H9 (cell line): ENCODE results near the gene C1QTNF3. TPM values are rescaled to one million over a fixed set of nuclear protein-coding genes. Genes with fewer than 3 reads are reported as not detected.

Experiments used
- DNase-seq: peaks from one replicate; pipeline ENCODE4 v3.0.0-alpha.2; 2017
- H2AFZ ChIP-seq: one replicate; pipeline ENCODE4 v1.6.1; 2013; ENCODE audit warnings: mild to moderate bottlenecking, low read length, control low read depth, moderate library complexity
- H2AK5ac ChIP-seq: 2 replicates; pipeline ENCODE4 v1.6.1; 2013; ENCODE audit warnings: low read length, control low read depth, mixed read lengths; ENCODE audit not compliant: insufficient read length
- H2BK120ac ChIP-seq: one replicate; pipeline ENCODE4 v1.6.1; 2013; ENCODE audit warnings: low read depth, mild to moderate bottlenecking, low read length, control low read depth, inconsistent platforms; ENCODE audit not compliant: poor library complexity, severe bottlenecking
- H2BK12ac ChIP-seq: 2 replicates; pipeline ENCODE4 v1.6.1; 2013; ENCODE audit warnings: low read length, control low read depth, mixed read lengths, low read depth; ENCODE audit not compliant: insufficient read length
- H2BK15ac ChIP-seq: 2 replicates; pipeline ENCODE4 v1.6.1; 2013; ENCODE audit warnings: low read depth, low read length, control low read depth
- H2BK20ac ChIP-seq: one replicate; pipeline ENCODE4 v1.6.1; 2013; ENCODE audit warnings: low read depth, mild to moderate bottlenecking, low read length, control low read depth, inconsistent platforms; ENCODE audit not compliant: poor library complexity, severe bottlenecking
- H2BK5ac ChIP-seq: 2 replicates; pipeline ENCODE4 v1.6.1; 2013; ENCODE audit warnings: low read length, control low read depth, mixed read lengths; ENCODE audit not compliant: insufficient read length
- H3K14ac ChIP-seq: 2 replicates; pipeline ENCODE4 v1.6.1; 2013; ENCODE audit warnings: low read length, control low read depth; ENCODE audit not compliant: insufficient read depth
- H3K18ac ChIP-seq: 2 replicates; pipeline ENCODE4 v1.6.1; 2013; ENCODE audit warnings: low read depth, mild to moderate bottlenecking, mixed read lengths, low read length, control low read depth; ENCODE audit not compliant: insufficient read length
- H3K23ac ChIP-seq: 2 replicates; pipeline ENCODE4 v1.6.1; 2013; ENCODE audit warnings: low read length, control low read depth, mixed read lengths, low read depth; ENCODE audit not compliant: insufficient read length
- H3K23me2 ChIP-seq: 2 replicates; pipeline ENCODE4 v1.6.1; 2013; ENCODE audit warnings: low read depth, mild to moderate bottlenecking, mixed read lengths, low read length, control low read depth; ENCODE audit not compliant: insufficient read length, poor library complexity, severe bottlenecking
- H3K27ac ChIP-seq: 2 replicates; pipeline ENCODE4 v1.5.1; 2013; ENCODE audit warnings: low read length, control low read depth, mixed read lengths, low read depth; ENCODE audit not compliant: insufficient read length
- H3K27me3 ChIP-seq: 2 replicates; pipeline ENCODE4 v1.6.1; 2013; ENCODE audit warnings: low read length, control low read depth, inconsistent platforms; ENCODE audit not compliant: insufficient read depth
- H3K4ac ChIP-seq: 2 replicates; pipeline ENCODE4 v1.6.1; 2013; ENCODE audit warnings: low read depth, mild to moderate bottlenecking, control low read depth, inconsistent platforms, low read length, moderate library complexity
- H3K4me1 ChIP-seq: 2 replicates; pipeline ENCODE4 v1.6.1; 2013; ENCODE audit warnings: low read length, control low read depth, inconsistent platforms; ENCODE audit not compliant: insufficient read depth
- H3K4me2 ChIP-seq: 2 replicates; pipeline ENCODE4 v1.6.1; 2013; ENCODE audit warnings: low read length, control low read depth, mixed read lengths; ENCODE audit not compliant: insufficient read length, insufficient read depth
- H3K56ac ChIP-seq: 2 replicates; pipeline ENCODE4 v1.6.1; 2013; ENCODE audit warnings: low read depth, mild to moderate bottlenecking, mixed read lengths, low read length, control low read depth; ENCODE audit not compliant: insufficient read length
- H3K79me1 ChIP-seq: 2 replicates; pipeline ENCODE4 v1.6.1; 2013; ENCODE audit warnings: low read depth, mild to moderate bottlenecking, moderate library complexity, low read length, control low read depth, inconsistent platforms; ENCODE audit not compliant: insufficient read depth, poor library complexity, severe bottlenecking
- H3K79me2 ChIP-seq: 2 replicates; pipeline ENCODE4 v1.6.1; 2013; ENCODE audit warnings: low read length, control low read depth, inconsistent platforms; ENCODE audit not compliant: insufficient read depth
- H3K9ac ChIP-seq: 2 replicates; pipeline ENCODE4 v1.6.1; 2013; ENCODE audit warnings: low read length, control low read depth, mixed read lengths; ENCODE audit not compliant: insufficient read length; ENCODE audit errors: extremely low read depth
- H3K9me3 ChIP-seq: one replicate; pipeline ENCODE4 v1.6.1; 2013; ENCODE audit warnings: low read depth, low read length, inconsistent platforms; ENCODE audit not compliant: control insufficient read depth
- H3T11ph ChIP-seq: one replicate; pipeline ENCODE4 v1.6.1; 2013; ENCODE audit warnings: mild to moderate bottlenecking, low read length, control low read depth, inconsistent platforms
- H4K20me1 ChIP-seq: one replicate; pipeline ENCODE4 v1.6.1; 2013; ENCODE audit not compliant: control insufficient read depth, insufficient read length, insufficient read depth
- H4K5ac ChIP-seq: 2 replicates; pipeline ENCODE4 v1.6.1; 2013; ENCODE audit warnings: low read depth, mild to moderate bottlenecking, mixed read lengths, low read length, control low read depth; ENCODE audit not compliant: insufficient read length
- H4K8ac ChIP-seq: replicated peaks from 2 replicates; pipeline ENCODE4 v1.6.1; 2013; ENCODE audit warnings: low read length, control low read depth, mixed read lengths, low read depth; ENCODE audit not compliant: insufficient read length
- H4K91ac ChIP-seq: 2 replicates; pipeline ENCODE4 v1.6.1; 2013; ENCODE audit warnings: low read depth, mild to moderate bottlenecking, moderate library complexity, mixed read lengths, low read length, control low read depth; ENCODE audit not compliant: insufficient read length
- H3K27ac Mint-ChIP-seq, 3 experiments: 2 replicates in 2 of 3; 3 replicates in 1 of 3; pipeline ENCODE4 v1.8.0; 2020 to 2021; ENCODE audit warnings: mixed read lengths in 3 of 3, mild to moderate bottlenecking in 1 of 3, moderate library complexity in 1 of 3
- H3K27me3 Mint-ChIP-seq: 2 replicates; pipeline ENCODE4 v1.8.0; 2021; ENCODE audit warnings: low read depth, mild to moderate bottlenecking, moderate library complexity, mixed read lengths
- H3K36me3 Mint-ChIP-seq, 3 experiments: 2 replicates in 2 of 3; 3 replicates in 1 of 3; pipeline ENCODE4 v1.8.0; 2020 to 2021; ENCODE audit warnings: low read depth in 3 of 3, mixed read lengths in 3 of 3; ENCODE audit not compliant: insufficient read depth in 1 of 3
- H3K4me1 Mint-ChIP-seq, 2 experiments: 2 replicates each; pipeline ENCODE4 v1.8.0; 2020; ENCODE audit warnings: mixed read lengths in 2 of 2
- H3K4me3 Mint-ChIP-seq, 2 experiments: 2 replicates in 1 of 2; 3 replicates in 1 of 2; pipeline ENCODE4 v1.8.0; 2020 to 2021; ENCODE audit warnings: mild to moderate bottlenecking in 2 of 2, mixed read lengths in 2 of 2, moderate library complexity in 1 of 2
- H3K9me3 Mint-ChIP-seq, 2 experiments: 2 replicates in 1 of 2; 3 replicates in 1 of 2; pipeline ENCODE4 v1.8.0; 2020; ENCODE audit warnings: mild to moderate bottlenecking in 2 of 2, mixed read lengths in 2 of 2, moderate library complexity in 1 of 2
- CTCF ChIP-seq: fragments of 200-600 bp; sonication (generic); conservative IDR thresholded peaks from 3 replicates; pipeline ENCODE4 v1.8.0; 2021; ENCODE audit warnings: antibody characterized with exemption, mild to moderate bottlenecking
- WGBS: extraction: QIAGEN DNeasy Blood & Tissue Kit; methylation state at CpG from one replicate; pipeline ENCODE4 v1.1.7; 2013; ENCODE audit warnings: missing lambda C conversion rate, low lambda C conversion rate, mixed read lengths; ENCODE audit not compliant: insufficient read length; ENCODE audit errors: extremely low coverage; 5-methylcytosine and 5-hydroxymethylcytosine counted together
- total RNA-seq: library from RNA; stranded (reverse); gene quantifications from 2 replicates; pipeline ENCODE4 v1.2.1, GENCODE V29; 2021

C1QTNF3 gene
- total RNA-seq, 1 experiment from 2014 or later, result 1.1 TPM

GRCh38 chr5:34040472-34040871 lies 2.5 kb downstream of the C1QTNF3 start:
- Histone ChIP-seq H3K79me1 (no peaks in the 10 kb centered on the region), H4K5ac (no peak overlapping the region)
- no CpG with 5 or more reads among the region's 3 CpGs for WGBS

More at GRCh38 chr5:34040472-34040871, 2.5 kb downstream of the C1QTNF3 start:
- peaks cover 18 to 21% of the 10 kb centered on the region in 2 experiments for H3K4me1 Mint-ChIP-seq
- Histone ChIP-seq H2AK5ac (no peak overlapping the region), H2BK120ac (no peak overlapping the region), H2BK20ac (no peak overlapping the region), H2BK15ac (no peak overlapping the region), H3K18ac (no peak overlapping the region), H4K91ac (no peak overlapping the region), H3K56ac (no peak overlapping the region), H3K27me3 (no peaks in the 10 kb centered on the region), H3K23me2 (no peaks in the 10 kb centered on the region), H2BK12ac (no peak overlapping the region), H2AFZ (no peak overlapping the region), H3K9me3 (no peaks in the 10 kb centered on the region), H2BK5ac (no peak overlapping the region), H3K79me2 (no peaks in the 10 kb centered on the region), H3K14ac (no peak overlapping the region), H4K20me1 (no peaks in the 10 kb centered on the region), H3K23ac (no peak overlapping the region), H3K27ac (no peak overlapping the region), H3T11ph (no peak overlapping the region), H4K8ac (no peak overlapping the region), H3K9ac (no peak overlapping the region), H3K4ac (no peak overlapping the region), H3K4me2 (no peak overlapping the region), H3K4me1 (0 out of 2 replicates have a peak, but pooled peaks cover 2% of the 10 kb centered on the region)
- no peak for DNase-seq
- no peak overlapping the region for H3K27ac Mint-ChIP-seq
- peaks cover 2 to 3% of the 10 kb centered on the region in 2 experiments; a peak in 2 of 5 replicates for H3K9me3 Mint-ChIP-seq
- peaks cover 0 to 6% (median 1%) of the 10 kb centered on the region in 3 experiments; a peak in 3 of 7 replicates for H3K36me3 Mint-ChIP-seq
- no peak for TF ChIP-seq CTCF
- no peak overlapping the region for H3K4me3 Mint-ChIP-seq
- no peaks in the 10 kb centered on the region for H3K27me3 Mint-ChIP-seq
